HG03354 (cell line): ENCODE measurements around the gene EFCAB8.
"Not testable (repeated sequence)": the region's sequence is repeated elsewhere in the genome, so short reads cannot be mapped to it uniquely, and the experiment has no call there.

Experiments used
- ATAC-seq: cut with Tn5 transposase; IDR thresholded peaks from one replicate; pipeline ENCODE4 v1.9.1; 2021; ENCODE audit warnings: mild to moderate bottlenecking; ENCODE audit not compliant: unreplicated experiment, poor library complexity, severe bottlenecking

Gene EFCAB8

GRCh38 chr20:32879538-32879937 is 20.8 kb downstream of the EFCAB8 start:
- ATAC-seq = no peak

- no peak for ATAC-seq
Measured at GRCh38 chr20:32880635-32881034, 21.9 kb downstream of the EFCAB8 start.

DNA sequence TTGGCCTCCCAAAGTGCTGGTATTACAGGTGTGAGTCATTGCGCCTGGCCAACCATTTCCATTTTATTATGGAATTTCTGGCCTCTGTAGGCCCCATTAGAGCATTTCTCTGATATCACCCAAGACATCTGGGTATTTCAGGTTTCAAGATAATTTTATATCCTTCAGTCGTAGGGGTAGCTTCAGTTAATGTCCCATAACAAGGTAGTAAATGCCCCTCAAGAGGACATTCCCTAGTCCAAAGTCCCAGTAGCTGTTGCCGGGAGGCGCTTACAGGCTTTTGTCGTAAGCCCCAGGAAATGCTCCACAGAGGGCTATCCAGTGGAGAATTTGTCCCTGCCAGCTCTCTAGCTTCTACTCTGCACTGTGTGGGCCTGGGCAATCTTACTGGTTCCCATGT is 24.4 kb downstream of the EFCAB8 start:
- no peak for ATAC-seq

- no peak for ATAC-seq
Measured at GRCh38 chr20:32885185-32885584, 26.5 kb downstream of the EFCAB8 start.

GRCh38 chr20:32885952-32886351 is 27.2 kb downstream of the EFCAB8 start:
- ATAC-seq = no peak

GRCh38 chr20:32886652-32887051 is 27.9 kb downstream of the EFCAB8 start:
- ATAC-seq = no peak

GRCh38 chr20:32887492-32887891 is 28.8 kb downstream of the EFCAB8 start:
- no peak for ATAC-seq

DNA sequence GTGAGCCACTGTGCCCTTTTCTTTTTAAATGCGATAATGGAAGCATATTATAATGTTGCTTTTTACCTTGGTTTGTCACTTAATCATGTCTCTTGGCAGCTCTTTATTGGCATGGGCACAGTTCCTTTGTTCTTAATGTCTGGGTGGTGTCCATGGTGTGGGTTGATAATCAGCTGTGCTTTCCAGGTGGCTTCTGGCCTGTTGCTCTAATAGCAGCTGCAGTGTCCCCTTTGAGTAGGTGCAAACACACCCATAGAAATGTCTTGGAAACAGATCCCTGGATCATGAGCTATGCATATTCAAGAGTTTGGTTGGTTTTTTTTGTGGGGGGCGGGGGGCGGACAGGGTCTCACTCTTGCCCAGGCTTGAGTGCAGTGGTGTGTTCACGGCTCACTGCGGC is 29.9 kb downstream of the EFCAB8 start:
- no peak for ATAC-seq

- ATAC-seq = no peak
Measured at GRCh38 chr20:32889281-32889680, 30.6 kb downstream of the EFCAB8 start.

DNA sequence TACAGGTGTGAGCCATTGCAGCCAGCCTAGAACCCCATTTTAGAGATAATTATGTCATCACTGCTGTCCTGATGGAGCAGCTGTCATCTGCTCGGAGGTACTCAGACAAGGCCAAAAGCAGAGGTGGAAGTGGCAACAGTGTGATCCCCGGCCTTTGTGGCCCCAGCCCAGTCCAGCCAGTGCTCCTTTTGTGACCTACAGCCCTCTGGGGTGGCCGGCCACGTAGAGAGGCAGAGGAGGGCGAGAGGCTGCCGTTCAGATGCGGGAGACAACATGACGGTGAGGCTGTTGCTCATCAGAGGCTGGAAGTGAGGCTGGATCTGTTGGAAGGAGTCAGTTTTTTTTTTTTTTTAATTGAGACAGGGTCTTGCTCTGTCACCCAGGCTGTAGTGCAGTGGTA is 32.8 kb downstream of the EFCAB8 start:
- no peak for ATAC-seq

DNA sequence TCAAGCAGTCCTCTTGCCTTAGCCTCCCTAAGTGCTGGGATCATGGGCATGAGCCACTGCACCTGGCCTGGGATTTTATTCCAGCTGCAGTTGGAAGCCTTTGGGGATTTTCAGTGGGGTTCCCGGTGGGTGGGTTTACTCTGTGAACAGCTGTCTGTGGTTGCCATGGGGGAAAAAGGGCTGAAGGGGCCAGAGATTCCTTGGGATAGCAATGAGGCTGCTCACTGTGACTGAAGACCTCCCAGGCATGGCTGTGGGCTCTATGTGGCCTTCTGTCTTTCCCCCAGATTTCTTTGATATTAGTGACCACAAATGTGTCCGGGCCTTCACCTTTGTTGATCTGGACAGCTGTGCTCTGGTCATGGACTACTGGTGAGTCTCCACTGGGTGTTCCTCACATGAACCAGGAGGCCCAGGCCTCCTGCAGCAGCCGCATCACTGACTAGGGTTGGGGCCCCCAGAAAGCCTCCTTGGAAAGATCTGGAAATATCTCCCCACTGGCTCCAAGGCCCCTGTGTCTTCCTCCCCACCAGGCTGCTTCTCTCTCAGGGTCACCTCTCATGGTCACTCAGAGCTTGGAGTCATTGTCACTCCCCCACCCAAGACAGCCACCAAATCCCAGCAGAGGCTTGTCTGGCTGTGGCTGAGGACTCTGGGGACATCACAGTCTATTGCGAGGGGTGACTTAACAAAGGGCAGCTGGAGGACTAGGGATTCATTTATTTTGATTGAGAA is 33.4 kb downstream of the EFCAB8 start:
- ATAC-seq = no peak

DNA sequence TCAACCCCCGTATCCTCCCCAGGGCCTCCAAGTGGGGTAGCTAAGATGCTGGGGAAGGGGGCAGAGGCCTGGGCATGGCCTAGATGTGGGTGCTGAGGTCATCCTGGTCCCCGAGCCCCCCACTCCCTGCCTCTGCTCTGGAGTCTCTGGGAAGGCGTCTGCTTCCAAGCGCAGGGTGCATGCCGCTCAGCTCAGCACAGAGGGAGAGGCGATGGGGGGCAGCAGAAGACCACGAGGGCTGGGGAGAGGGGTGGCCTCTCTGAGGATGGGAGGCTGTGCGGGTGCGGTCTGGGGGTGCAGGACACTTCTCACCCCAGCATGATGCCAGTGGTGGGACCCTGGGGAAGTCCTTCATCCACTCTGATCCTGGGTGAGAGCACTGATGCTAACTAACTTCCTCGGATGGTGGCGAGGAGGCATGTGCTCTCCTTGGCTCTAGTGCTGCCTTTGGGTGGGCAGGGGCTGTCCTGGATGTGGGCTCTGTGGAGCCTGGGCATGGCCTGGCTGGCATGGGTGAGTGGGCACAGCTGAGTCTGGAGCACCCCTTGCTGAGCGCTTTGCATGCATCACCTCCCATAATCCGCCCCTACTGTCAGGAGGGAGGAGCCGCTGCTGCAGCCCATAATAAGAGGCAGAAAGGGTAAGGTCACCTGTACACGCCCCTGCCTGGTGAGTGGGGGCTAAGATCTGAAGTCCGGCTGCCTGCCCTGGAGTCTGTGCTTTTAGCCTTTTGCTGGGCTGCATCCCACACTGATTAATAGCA is 34.7 kb downstream of the EFCAB8 start:
- no peak for ATAC-seq

- ATAC-seq = no peak
Measured at GRCh38 chr20:32894026-32894483, 35.3 kb downstream of the EFCAB8 start.

DNA sequence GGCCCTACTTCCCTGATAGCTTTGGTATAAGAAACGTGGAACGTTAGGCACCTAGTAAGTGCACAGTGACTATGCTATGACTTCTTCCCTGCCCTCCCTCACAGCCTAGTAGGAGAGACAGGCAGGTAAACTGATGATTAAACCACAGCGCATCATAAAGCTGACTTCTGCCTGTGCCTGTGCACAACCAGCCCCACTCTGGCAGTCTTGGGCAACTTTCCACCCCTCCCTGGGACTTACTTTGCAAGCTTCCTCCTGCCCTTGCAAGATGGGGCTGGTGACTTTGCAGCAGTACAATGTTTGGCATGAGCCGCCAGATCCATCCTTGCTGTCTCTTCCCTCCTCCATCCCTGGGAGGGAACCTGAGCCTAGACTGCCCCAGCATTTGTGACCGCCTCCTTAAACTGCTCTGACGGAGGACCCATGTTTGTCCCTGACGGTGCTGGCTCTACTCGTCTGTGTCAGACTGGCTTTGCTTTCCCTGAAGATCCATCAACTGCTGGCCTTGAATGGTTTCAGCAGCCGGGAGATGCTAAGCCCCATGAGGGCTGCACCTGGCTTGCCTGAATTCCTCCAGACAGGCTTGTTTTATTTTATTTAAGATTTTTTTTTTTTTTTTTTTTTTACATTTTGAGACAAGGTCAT is 36.1 kb downstream of the EFCAB8 start:
- ATAC-seq = no peak

DNA sequence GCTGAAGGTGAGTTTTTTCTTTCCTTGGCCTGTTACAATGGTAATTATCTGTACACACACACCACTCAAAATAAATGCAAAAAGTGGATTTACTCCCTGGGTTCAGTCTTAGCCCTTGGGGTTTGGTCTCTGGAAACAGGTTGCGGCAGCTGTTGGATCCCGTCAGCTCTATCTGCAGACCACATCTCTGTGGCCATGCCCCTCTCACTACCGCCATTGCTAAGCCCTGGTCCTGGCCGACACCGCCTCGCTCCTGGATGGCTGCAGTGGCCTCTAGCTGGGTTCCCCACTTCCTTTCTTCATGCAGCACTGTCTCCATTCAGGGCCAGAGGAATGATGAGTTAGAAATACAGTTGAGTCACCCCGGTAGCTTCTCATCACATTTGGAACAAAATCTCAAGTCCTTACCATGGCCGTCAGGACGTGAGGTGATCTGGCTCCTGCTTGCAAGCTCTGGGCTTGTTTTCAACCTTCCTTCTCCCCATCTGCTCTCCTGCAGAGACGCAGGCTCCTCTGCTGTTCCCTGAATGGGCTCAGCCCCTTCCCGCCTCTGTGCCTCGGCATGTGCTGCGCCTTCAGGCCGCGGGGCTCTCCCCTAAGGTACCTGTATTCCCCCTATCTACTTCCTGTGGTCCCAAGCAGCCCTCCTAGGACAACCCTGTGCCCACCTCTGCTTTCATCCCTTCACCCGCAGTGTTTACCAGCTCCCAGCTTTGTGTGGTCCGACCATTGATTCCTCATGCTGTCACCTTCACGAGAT is 38.0 kb downstream of the EFCAB8 start:
- ATAC-seq = no peak

DNA sequence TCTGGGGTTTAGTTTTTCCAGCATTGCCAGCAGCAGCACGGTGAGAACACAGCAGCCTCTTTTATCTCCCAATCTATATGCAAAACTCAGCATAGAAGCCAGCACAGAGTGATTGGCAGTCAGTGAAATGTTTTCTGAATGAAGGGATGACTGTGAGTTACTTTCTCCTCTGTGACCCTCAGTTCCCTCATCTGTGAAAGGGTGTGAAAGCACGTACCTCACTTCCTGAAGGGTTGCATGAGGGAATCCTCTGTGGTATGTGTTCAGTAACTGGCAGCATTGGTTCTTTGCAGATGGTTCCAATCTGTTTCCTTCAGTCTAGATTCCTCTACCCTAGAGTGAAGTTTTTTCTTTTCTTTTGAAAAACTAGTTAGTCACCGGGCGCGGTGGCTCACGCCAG is 40.0 kb downstream of the EFCAB8 start:
- no peak for ATAC-seq

DNA sequence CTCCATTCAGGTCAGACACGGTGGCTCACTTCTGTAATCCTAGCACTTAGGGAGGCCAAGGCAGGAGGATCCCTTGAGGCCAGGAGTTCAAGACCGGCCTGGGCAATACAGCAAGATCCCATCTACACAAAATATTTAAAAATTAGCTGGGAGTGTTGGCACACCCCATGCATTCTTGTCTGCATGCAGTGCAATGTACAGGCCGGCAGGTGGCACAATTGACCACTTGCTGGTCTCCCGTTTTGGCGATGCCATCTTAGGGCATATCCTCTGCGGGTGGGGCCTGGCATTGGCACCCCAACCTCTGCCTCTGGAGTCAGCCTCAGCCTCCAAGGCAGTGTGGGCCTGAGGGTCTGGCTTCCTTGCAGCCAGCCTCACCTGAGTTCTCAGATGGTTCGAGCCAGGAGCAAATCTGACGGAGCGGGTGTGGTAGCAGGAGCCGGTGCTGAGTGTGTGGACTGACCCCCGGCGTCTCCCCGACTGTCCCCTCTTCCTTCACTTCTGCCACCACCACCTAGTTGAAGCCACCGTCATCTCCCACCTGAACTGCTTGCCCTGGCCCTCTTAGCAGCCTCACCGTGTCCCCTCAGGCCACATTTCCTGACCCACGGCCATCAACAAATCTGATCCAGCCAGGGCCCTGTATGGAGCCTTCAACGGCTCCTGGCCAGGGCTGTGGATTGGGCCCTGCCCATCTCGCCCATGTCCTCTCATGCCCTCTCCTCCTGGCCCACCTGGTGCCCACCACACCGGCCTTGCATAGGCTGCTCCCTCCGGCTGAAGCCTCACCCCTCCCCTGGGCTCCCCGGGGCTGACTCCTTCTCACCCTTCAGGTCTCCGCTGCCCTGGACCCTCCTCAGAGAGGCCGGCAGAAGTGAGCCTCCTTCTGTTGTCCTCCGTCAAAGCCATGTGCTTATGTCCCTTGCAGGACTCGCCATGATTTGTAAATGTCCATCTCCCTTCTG is 44.0 kb downstream of the EFCAB8 start:
- no peak for ATAC-seq

DNA sequence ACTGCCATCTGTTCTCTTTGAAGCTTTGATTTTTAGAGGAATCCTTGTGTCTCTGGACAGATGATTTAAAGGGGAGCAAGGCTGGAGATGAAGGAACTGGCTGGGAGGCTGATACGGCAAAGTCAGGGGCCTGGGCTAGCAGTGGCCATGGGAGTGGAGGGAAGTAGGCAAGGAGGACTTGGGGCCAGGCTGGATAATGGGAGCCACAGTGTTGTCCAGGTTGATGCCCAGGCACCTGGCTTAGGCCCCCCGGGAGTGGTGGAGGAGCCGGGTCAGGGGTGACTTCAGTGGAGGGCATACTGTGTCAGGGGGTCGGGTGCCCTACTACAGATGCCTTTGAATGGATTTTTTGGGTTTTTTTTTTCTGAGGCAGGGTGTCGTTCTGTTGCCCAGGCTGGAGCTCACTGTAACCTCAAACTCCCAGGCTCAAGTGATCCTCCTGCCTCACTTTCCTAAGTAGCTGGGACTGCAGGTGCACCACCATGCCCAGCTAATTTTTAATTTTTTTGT is 45.0 kb downstream of the EFCAB8 start:
- no peak for ATAC-seq

DNA sequence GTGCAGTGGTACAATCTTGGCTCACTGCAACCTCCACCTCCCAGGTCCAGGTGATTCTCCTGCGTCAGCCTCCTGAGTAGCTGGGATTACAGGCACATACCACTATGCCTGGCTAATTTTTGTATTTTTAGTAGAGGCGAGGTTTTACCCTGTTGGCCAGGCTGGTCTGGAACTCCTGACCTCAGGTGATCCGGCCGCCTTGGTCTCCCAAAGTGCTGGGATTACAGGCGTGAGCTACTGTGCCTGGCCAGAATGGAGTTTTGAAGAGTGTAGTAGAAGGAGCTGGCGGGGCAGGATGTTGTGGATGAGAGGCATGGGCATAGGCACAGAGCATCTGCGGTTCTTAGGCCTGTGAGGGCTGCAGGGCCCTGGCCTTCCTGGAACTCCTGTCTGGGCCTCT is 46.0 kb downstream of the EFCAB8 start:
- ATAC-seq = not testable (repeated sequence)
